GM12891 (cell line): ENCODE measurements around the gene AVL9.

ENCODE experiments used
- POLR2A ChIP-seq: IDR thresholded peaks from 2 replicates; pipeline ENCODE4 v1.6.1; 2011; ENCODE audit warnings: low read depth, low read length, control low read depth
- POLR2AphosphoS5 ChIP-seq: IDR thresholded peaks from 2 replicates; pipeline ENCODE4 v1.6.1; 2011; ENCODE audit warnings: low read depth, low read length, control low read depth

GRCh38 chr7:32513210-32513609 lies 17.9 kb downstream of the AVL9 start:
- TF ChIP-seq POLR2AphosphoS5 = no peak
- TF ChIP-seq POLR2A = no peak
